ENCODE data around the gene C1orf52. TPM values are rescaled to one million over a fixed set of nuclear protein-coding genes. Genes with fewer than 3 reads are reported as not detected.

The C1orf52 gene
- polyA plus RNA-seq, 2 of the 4 experiments (the other 2 are of a cell fraction), result 12.2 to 22.4 TPM

DNA sequence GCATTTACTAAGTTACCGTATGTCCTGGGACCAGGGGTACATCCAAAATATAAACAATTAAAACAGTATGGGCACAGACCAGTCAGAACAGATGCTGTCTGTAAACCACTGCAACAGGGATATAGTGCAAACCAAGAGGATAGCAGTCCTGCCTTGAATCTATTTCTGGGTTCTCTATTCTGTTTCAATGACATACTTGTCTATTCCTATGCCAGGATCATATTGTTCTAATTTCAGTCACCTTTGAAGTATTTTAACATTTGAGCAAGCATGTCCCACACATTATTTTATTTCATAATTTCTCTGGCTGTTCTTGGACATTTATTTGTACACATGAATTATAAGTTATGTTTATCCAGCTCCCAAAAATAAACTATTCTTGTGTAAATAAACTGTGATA lies 30.5 kb downstream of the C1orf52 start:
- no peak for TF ChIP-seq CHD2 (IDR thresholded peaks at IDR 0.05; ENCODE audit: low read length, partially characterized antibody)
- Histone ChIP-seq H3K4me1 (no peaks in the 10 kb centered on the region), H3K4me3 (no peak overlapping the region), H3K4me2 (no peak overlapping the region), H3K27ac (no peak overlapping the region), H3K9me3 (no peaks in the 10 kb centered on the region)
- WGBS (ENCODE audit: missing lambda C conversion rate), result 93% methylated on average over 1 of the region's 1 CpG
- FAIRE-seq (no peak), ATAC-seq (no peak), DNase-seq (ENCODE audit: low read depth in 1 of 2, low spot score in 1 of 2) (no peak)
- CTCF ChIA-PET, result interaction anchor here (2.3 kb wide), 1 partner anchor 119 kb away, joined by 6 read pairs; no protein-coding TSS in a partner anchor
- POLR2A ChIA-PET, result no interaction called here

DNA sequence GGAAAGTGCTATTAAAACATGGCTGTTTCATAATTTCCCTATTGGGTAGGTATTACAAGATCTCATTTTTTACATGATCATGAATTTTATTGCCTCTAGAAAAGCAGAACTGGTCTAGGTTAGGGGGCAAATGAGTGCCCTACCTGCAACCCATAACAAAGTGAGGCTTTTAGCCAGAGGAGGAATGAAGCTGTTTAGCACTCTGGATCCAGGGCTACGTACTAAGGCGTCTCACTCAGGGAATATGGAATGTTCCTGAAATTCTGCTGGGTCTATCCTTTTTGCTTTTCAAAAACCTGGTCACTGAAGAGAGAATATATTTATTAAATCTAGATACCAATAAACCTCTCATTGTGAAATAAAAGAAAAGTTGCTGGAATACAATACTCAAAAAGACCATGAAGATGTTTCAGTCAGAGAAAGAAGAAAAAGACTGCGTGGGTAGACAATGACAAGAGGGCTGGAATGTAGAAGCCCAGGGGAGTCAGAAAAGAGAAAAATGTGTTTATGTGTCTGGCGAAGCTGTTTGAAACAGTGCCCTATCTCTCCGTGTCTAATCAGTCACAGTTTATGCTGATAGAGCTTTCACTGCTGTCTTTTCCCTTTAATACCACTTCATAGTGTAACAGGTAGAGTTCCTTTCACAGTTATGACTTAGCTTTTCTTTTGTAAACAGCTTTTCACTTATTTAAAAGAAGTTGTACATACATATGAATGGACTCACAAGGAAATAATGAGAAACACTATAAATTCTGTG lies 33.7 kb downstream of the C1orf52 start:
- CTCF ChIA-PET, result interaction anchor here (0.6 to 0.9 kb wide), 2 partner anchors 29 to 41 kb away, joined by 3 to 4 read pairs; no protein-coding TSS in a partner anchor
- no peak overlapping the region for H3K4me2 ChIP-seq
- WGBS (ENCODE audit: missing lambda C conversion rate), result 83% methylated on average over 5 of the region's 5 CpGs

More for the DNA sequence above, 33.7 kb downstream of the C1orf52 start:
- FAIRE-seq, result no peak
- Histone ChIP-seq H3K27ac (no peak overlapping the region), H3K4me1 (no peaks in the 10 kb centered on the region), H3K9me3 (no peaks in the 10 kb centered on the region), H3K4me3 (no peak overlapping the region)
- DNase-seq (ENCODE audit: low read depth in 1 of 2, low spot score in 1 of 2), result no peak
- TF ChIP-seq RAD21 (conservative IDR thresholded peaks at IDR 0.05 in 1 of 2, IDR thresholded peaks at IDR 0.05 in 1 of 2), result no peak
- TF ChIP-seq SREBF2 (IDR thresholded peaks at IDR 0.05), result no peak
- no peak for TF ChIP-seq TP53 (CRISPR knock-in tag; IDR thresholded peaks at IDR 0.05)
- no peak for TF ChIP-seq HEYL (CRISPR knock-in tag; IDR thresholded peaks at IDR 0.05)
- TF ChIP-seq EHF (CRISPR knock-in tag; IDR thresholded peaks at IDR 0.05), result no peak
- TF ChIP-seq JUN (IDR thresholded peaks at IDR 0.05), result no peak
- TF ChIP-seq HDAC2 (IDR thresholded peaks at IDR 0.05), result no peak
- no peak for TF ChIP-seq CHD4 (IDR thresholded peaks at IDR 0.05; ENCODE audit: borderline replicate concordance)
- TF ChIP-seq, protein P1, sequence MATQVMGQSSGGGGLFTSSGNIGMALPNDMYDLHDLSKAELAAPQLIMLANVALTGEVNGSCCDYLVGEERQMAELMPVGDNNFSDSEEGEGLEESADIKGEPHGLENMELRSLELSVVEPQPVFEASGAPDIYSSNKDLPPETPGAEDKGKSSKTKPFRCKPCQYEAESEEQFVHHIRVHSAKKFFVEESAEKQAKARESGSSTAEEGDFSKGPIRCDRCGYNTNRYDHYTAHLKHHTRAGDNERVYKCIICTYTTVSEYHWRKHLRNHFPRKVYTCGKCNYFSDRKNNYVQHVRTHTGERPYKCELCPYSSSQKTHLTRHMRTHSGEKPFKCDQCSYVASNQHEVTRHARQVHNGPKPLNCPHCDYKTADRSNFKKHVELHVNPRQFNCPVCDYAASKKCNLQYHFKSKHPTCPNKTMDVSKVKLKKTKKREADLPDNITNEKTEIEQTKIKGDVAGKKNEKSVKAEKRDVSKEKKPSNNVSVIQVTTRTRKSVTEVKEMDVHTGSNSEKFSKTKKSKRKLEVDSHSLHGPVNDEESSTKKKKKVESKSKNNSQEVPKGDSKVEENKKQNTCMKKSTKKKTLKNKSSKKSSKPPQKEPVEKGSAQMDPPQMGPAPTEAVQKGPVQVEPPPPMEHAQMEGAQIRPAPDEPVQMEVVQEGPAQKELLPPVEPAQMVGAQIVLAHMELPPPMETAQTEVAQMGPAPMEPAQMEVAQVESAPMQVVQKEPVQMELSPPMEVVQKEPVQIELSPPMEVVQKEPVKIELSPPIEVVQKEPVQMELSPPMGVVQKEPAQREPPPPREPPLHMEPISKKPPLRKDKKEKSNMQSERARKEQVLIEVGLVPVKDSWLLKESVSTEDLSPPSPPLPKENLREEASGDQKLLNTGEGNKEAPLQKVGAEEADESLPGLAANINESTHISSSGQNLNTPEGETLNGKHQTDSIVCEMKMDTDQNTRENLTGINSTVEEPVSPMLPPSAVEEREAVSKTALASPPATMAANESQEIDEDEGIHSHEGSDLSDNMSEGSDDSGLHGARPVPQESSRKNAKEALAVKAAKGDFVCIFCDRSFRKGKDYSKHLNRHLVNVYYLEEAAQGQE (IDR thresholded peaks at IDR 0.05), result no peak
- no peak for TF ChIP-seq PBX3 (IDR thresholded peaks at IDR 0.05)
- TF ChIP-seq GATA3 (IDR thresholded peaks at IDR 0.05; ENCODE audit: borderline replicate concordance), result no peak
- TF ChIP-seq, protein P2, sequence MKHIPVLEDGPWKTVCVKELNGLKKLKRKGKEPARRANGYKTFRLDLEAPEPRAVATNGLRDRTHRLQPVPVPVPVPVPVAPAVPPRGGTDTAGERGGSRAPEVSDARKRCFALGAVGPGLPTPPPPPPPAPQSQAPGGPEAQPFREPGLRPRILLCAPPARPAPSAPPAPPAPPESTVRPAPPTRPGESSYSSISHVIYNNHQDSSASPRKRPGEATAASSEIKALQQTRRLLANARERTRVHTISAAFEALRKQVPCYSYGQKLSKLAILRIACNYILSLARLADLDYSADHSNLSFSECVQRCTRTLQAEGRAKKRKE (CRISPR knock-in tag; IDR thresholded peaks at IDR 0.05; ENCODE audit: low read depth), result no peak
- no peak for TF ChIP-seq POLR2AphosphoS2 (conservative IDR thresholded peaks at IDR 0.05; ENCODE audit: low read length)
- TF ChIP-seq ESRRA (IDR thresholded peaks at IDR 0.05; ENCODE audit: borderline replicate concordance, low read length), result no peak
- no peak for TF ChIP-seq FOSL2 (IDR thresholded peaks at IDR 0.05)
- no peak for TF ChIP-seq FOSL2 (CRISPR knock-in tag; IDR thresholded peaks at IDR 0.05)
- TF ChIP-seq HMGXB4 (CRISPR knock-in tag; IDR thresholded peaks at IDR 0.05; ENCODE audit: borderline replicate concordance), result no peak
- no peak for TF ChIP-seq SMC3 (IDR thresholded peaks at IDR 0.05)
- POLR2A ChIA-PET, result no interaction called here
- ATAC-seq, result no peak

Measured in A549 (cell line).